HG02870 (cell line): Measurements from ENCODE around the gene SIKE1.
"Not testable (repeated sequence)": the region's sequence is repeated elsewhere in the genome, so short reads cannot be mapped to it uniquely, and the experiment has no call there.

ENCODE experiments used
- ATAC-seq: cut with Tn5 transposase; IDR thresholded peaks from one replicate; pipeline ENCODE4 v1.9.1; 2021; ENCODE audit warnings: mild to moderate bottlenecking, moderate library complexity; ENCODE audit not compliant: unreplicated experiment

SIKE1 gene

DNA sequence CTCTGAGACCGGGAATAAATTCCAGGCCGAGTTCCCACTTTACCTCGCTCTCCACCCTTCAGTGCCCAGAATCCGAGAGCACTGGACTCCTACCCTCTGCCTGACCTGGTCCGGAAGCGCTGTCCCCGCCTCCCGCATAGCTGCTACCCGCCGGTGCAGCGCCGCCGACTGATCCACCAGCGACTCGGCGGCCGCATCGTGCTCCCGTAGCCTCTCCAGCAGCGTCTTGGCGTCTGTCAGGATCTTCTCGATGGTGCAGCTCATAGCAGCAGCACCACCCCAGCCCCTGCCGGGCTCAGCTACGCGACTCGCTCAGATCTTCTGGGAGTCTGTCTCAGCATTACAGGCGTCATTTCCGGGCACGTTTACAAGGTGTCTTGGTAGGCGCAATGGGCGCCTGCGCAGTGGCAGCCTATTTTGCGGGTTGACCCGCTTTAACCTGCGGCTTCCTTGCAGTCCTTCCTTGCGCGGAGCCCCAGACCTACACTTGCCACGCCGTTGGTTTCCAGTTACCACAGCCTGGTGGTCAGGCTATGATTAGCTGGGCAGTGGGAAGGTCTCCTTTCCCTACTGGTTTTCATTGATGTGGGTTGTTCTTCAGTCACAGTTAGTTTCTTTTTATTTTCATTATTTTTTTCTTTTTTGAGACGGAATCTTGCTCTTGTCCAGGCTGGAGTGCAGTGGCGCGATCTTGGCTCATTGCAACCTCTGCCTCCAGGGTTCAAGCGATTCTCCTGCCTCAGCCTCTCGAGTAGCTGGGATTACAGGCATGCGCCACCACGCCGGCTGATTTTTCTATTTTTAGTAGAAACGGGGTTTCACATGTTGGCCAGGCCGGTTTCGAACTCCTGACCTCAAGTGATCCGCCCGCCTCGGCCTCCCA lies at the start of gene SIKE1:
Gene SIKE1, minus strand, starts transcription at position 342 of the 883 bp plus-strand sequence. Its CDS starts 78 bp downstream, at position 264.
- ATAC-seq, result peak; percentile 98

DNA sequence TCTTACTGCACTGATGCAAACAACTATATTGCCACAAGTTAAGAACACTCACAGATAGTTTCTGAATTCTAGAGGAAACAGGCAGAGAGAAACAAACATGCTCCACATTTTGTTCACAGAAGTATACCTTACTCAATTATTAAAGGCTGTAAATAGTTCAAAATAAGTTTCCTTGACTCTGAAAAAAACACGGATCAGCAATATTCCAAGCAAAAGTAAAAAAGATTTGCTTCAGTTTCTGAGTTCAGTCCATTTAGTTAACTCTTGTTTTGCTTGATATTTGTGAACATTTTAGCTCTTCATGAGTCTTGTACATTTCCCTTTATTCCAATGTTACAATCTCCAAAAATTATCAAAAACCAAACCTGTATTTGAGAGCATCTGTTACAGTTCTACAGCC lies 49.6 kb upstream of the SIKE1 start:
- not testable (repeated sequence) for ATAC-seq

DNA sequence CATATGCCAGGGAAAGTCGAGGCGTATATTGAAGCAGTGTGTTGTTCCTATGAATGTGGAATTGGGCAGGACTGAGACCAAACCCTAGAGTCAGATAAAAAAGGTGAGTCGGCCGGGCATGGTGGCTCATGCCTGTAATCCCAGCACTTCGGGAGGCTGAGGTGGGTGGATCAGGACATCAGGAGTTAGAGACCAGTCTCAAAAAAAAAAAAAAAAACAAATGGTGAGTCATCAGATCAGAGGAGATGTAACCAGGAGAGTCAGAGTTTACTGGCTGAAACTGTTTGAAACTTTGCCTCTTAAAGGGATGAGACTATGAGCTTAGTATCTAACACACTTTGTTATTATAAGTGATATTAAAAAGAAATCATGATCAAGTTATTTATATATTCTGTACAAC lies 47.8 kb upstream of the SIKE1 start:
- no peak for ATAC-seq

GRCh38 chr1:114821978-114822377 lies 41.5 kb upstream of the SIKE1 start:
- ATAC-seq, result no peak

DNA sequence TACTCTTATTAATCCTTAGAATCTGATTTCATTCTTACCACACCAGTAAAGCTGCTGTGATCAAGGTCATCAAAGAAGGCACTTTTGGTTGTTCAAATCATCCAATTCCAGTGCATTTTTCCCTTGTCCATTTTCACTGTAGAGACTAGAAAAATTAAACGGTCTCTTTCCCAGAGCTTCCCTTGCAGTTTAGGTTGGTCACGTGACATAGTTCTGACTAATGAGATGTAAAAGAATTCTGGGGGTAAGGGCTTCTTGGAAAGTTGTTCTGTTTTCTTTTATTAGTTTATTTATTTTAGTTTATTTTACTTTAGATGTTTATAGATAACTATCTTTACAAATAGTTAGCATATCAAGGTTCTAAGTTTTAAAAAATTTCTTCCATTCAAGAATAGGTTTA lies 39.9 kb upstream of the SIKE1 start:
- ATAC-seq, result no peak

DNA sequence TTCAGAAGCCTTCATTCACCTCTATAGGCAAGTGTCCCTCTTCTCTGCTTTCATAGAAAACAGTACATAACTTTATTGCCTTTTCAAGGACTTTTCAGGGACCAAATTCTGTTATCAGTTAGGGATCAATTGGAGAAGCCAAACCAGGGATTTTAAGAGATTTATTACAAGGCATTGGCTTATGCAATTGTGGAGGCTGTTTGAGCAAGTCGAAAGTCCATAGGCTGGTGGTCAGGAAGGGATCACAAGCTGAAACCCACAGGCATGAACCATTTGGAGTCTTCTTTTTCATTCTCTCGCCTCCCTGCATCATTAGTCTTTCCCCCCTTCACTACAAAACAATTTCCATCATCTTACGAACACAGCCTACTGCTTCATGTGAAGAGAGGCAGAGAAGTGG lies 39.4 kb upstream of the SIKE1 start:
- ATAC-seq, result no peak

DNA sequence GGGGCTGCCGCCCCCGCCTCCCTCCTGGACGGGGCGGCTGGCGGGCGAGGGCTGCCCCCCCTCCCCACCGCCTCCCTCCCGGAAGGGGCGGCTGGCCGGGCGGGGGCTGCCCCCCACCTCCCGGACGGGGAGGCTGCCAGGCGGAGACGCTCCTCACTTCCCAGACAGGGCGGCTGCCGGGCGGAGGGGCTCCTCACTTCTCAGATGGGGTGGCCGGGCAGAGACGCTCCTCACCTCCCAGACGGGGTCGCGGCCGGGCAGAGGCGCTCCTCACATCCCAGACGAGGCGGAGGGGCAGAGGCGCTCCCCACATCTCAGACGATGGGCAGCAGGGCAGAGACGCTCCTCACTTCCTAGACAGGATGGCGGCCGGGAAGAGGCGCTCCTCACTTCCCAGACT lies 24.0 kb upstream of the SIKE1 start:
- not testable (repeated sequence) for ATAC-seq

DNA sequence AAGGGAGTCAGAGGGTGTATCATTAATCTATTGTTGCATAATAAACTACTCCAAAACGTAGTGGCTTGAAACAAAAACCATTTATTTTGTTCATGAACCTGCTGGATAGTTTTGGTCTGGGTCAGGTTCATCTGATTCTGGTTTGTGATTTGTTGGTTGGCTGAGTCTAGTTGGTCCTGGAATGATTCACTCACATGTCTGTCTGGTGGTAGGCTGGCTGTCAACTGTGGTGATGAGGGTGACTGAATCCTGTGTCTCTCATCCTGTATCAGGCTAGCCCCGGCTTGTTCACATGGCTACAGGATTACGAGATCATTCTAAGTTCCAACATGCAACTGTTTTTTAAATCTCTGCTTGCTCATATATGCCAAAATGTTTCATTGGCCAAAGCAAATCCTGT lies 22.5 kb upstream of the SIKE1 start:
- no peak for ATAC-seq

- ATAC-seq, result no peak
Measured at GRCh38 chr1:114794038-114794437, 13.6 kb upstream of the SIKE1 start.

DNA sequence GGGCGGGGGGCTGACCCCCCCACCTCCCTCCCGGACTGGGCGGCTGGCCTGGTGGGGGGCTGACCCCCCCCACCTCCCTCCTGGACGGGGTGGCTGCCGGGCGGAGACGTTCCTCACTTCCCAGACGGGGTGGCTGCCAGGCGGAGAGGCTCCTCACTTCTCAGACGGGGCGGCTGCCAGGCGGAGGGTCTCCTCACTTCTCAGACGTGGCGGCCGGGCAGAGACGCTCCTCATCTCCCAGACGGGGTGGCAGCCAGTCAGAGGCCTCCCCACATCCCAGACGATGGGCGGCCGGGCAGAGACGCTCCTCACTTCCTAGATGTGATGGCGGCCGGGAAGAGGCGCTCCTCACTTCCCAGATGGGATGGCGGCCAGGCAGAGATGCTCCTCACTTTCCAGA lies 10.1 kb upstream of the SIKE1 start:
- not testable (repeated sequence) for ATAC-seq

DNA sequence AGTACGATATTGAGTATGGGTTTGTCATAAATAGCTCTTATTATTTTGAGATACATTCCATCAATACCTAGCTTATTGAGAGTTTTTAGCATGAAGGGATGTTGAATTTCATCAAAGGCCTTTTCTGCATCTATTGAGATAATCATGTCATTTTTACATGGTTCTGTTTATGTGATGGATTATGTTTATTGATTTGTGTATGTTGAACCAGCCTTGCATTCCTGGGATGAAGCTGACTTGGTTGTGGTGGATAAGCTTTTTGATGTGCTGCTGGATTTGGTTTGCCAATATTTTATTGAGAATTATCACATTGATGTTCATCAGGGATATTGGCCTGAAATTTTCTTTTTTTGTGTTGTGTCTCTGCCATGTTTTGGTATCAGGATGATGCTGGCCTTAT lies 6.0 kb upstream of the SIKE1 start:
- not testable (repeated sequence) for ATAC-seq

- ATAC-seq, result no peak
Measured at GRCh38 chr1:114782476-114782875, 2.0 kb upstream of the SIKE1 start.

DNA sequence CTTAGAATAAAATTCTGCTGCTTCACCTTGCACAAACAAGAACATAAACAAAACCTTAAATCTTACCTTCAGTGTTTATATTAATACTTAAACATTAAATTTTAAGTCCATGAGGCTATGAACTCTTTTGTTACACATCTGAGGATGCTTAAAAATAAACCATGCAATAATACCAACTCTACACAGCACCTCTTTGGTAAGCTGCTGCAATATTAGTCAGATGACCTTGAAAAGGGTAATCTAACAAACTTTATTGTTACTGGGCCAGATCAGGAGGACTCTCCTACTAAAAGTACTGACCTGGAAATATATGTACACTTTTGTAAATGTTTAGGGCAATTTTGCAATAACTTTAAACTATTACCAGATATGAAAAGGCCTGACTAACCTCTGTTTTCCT lies 763 bp downstream of the SIKE1 start:
- no peak for ATAC-seq

DNA sequence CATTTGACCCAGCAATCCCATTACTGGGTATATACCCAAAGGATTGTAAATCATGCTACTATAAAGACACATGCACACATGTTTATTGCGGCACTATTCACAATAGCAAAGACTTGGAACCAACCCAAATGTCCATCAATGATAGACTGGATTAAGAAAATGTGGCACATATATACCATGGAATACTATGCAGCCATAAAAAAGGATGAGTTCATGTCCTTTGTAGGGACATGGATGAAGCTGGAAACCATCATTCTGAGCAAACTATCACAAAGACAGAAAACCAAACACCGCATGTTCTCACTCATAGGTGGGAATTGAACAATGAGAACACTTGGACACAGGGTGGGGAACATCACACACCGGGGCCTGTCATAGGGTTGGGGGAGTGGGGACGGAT lies 3.8 kb downstream of the SIKE1 start:
- not testable (repeated sequence) for ATAC-seq

GRCh38 chr1:114771992-114772391 lies 8.5 kb downstream of the SIKE1 start:
- ATAC-seq, result no peak

GRCh38 chr1:114770989-114771388 lies 9.5 kb downstream of the SIKE1 start:
- ATAC-seq, result no peak

DNA sequence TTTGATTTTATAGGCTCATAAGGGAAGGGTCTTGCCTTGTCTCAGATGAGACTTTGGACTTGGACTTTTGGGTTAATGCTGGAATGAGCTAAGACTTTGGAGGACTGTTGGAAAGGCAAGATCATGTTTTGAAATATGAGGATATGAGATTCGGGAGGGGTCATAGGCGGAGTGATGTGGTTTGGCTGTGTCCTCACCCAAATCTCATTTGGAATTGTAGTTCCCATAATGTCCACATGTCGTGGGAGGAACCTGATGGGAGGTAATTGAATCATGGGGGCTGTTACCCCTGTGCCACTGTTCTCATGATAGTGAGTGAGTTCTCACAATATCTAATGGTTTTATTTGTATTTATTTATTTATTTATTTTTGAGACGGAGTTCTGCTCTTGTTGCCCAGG lies 15.8 kb downstream of the SIKE1 start:
- ATAC-seq, result no peak

- no peak for ATAC-seq
Measured at GRCh38 chr1:114758256-114758832, 22.1 kb downstream of the SIKE1 start.

GRCh38 chr1:114757455-114758255 lies 22.8 kb downstream of the SIKE1 start, which contains the start of gene CSDE1:
TSS of gene CSDE1 (minus strand) at chr1:114757984. CDS start at chr1:114739890, 18,094 bp downstream.
- ATAC-seq, result peak; percentile 70

DNA sequence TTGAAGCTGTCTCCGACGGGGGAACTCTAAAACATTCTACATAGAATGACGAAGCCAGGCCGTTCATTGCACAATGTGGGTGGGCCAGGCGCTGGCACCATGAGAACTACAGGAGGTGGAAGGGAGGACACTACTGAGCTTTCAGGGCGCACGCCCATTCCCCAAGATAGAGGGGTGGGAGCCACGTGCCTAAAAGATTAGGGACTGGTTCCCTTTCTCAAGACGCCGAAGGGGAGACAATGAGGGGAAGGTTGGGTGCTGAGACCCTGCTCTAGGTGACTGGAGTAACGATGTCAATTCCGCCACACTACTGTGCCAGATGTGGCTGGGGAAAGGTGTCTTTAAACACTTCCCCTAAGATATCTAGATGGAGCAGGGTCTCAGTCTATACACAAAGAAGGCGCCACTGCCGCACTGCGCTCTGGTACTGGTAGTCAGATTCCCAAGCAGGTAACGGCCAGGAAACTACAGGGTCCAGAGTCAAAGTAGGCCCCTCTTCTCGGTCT lies 23.5 kb downstream of the SIKE1 start:
- ATAC-seq, result no peak
